Measurements from ENCODE around the gene NECTIN1. TPM values are rescaled to one million over a fixed set of nuclear protein-coding genes. Genes with fewer than 3 reads are reported as not detected.

NECTIN1 gene
- total RNA-seq, 6 donors from 2014 or later: 1.4 to 12.6 (median 7.6) TPM

DNA sequence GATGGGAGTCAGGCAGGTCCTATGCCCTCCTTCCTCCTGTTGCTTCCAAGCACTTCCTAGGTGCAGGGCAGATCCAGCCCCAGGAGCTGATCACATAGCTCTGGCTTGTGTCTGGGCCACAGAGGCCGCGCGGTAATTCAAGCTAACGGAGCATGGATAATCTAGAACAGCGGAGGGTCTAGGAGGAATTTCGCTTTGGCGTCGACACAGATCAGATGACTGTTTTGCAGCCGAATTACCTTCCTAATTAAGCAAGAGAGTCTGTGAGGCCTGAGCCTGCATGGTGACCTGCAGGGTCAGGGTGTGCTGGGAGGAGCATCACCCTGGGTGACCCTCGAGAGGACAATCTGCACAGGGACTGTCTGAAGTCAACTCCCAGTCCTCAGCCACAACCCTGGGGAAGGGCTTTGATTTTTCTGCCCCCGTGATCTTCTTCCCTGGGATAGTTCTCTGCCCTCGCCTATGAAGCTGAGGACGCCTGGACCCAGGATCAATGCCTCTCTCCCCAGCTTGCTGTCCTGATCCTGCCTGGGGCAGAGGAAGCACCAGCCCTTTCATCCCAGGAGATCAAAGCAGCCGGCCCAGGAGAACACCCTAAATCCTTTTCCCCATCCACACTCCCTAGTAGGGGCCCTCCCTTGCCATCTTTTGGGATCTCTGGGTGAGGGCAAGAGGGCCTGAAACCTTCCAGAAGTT, 11.0 kb downstream of the NECTIN1 start:
- no peak for TF ChIP-seq CTCF (IDR thresholded peaks at IDR 0.05)
- TF ChIP-seq POLR2A (IDR thresholded peaks at IDR 0.05): no peak
- TF ChIP-seq POLR2AphosphoS5 (IDR thresholded peaks at IDR 0.05): no peak
- TF ChIP-seq EP300 (IDR thresholded peaks at IDR 0.05): no peak
- no peak overlapping the region for H3K27ac ChIP-seq
- ATAC-seq (ENCODE audit: low FRiP score in 2 of 2) (no peak), DNase-seq (no peak)
- H3K4me1 ChIP-seq: peaks cover 0 to 1% (median 0%) of the 10 kb centered on the region in 4 donors
- WGBS, 2 donors: 89 to 94% methylated on average over 6 to 14 of the region's 14 CpGs
- no peak overlapping the region for H3K4me3 ChIP-seq
- H3K36me3 ChIP-seq: no peaks in the 10 kb centered on the region
- H3K9me3 ChIP-seq: no peaks in the 10 kb centered on the region
- no peaks in the 10 kb centered on the region for H3K27me3 ChIP-seq

DNA sequence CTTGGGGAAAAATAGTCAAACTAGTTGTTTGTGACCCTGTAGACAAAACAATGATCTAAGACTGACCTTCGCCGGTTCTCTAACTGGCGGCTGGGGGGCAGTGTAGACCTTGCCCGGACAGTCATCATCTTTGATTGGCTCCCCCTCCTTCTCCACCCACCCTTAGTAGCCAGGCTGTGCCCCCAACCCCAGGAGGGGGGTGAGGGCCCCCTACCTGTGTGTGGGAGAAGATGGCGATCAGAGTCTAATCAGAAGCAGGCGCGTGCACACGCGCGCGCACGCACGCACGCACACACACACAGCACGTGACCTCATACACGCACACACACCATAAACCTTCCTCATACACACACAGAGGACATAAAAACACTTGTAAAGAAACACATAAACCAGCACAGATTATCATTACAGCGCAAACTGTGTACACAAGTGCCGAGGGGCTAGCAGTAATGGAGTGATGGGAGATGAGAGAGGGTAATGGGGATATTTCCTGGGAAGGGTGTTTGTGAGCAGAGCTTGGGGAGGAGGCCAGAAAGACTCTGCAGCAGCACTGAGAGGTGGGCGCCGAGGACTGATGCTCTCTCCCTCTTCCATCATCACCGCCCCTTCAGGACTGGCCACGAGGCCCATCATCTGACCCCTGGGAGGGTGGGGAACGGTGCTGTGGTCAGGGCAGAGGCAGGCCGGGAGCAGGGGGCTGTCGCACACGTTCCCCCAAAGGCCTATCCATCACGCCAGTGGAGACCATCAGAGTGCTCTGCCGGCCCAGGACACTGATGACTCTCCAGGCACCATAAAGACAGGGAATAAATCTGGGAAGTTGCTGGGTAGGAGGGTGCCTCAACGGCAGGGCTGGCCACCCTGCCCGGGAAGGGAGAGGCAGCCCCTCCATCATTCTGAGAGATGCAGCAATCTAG, 12.2 kb downstream of the NECTIN1 start:
- no peaks in the 10 kb centered on the region for H3K27me3 ChIP-seq
- no peak overlapping the region for H3K27ac ChIP-seq
- no peak for DNase-seq
- no peak overlapping the region for H3K4me3 ChIP-seq
- 88 to 91% methylated on average over 24 to 30 of the region's 30 CpGs for WGBS, 2 donors
- no peak for ATAC-seq (ENCODE audit: low FRiP score in 2 of 2)
- peaks cover 0 to 5% (median 0%) of the 10 kb centered on the region in 4 donors for H3K4me1 ChIP-seq
- no peaks in the 10 kb centered on the region for H3K9me3 ChIP-seq
- TF ChIP-seq POLR2A (IDR thresholded peaks at IDR 0.05): no peak
- TF ChIP-seq POLR2AphosphoS5 (IDR thresholded peaks at IDR 0.05): no peak
- TF ChIP-seq CTCF (IDR thresholded peaks at IDR 0.05): no peak
- TF ChIP-seq EP300 (IDR thresholded peaks at IDR 0.05): no peak
- no peaks in the 10 kb centered on the region for H3K36me3 ChIP-seq

- H3K4me3 ChIP-seq: no peak overlapping the region
- 79 to 80% methylated on average over 6 of the region's 6 CpGs for WGBS, 2 donors
- H3K4me1 ChIP-seq: peaks cover 0 to 5% (median 0%) of the 10 kb centered on the region in 4 donors
- TF ChIP-seq POLR2A (IDR thresholded peaks at IDR 0.05) (no peak), EP300 (IDR thresholded peaks at IDR 0.05) (no peak), POLR2AphosphoS5 (IDR thresholded peaks at IDR 0.05) (no peak), CTCF (IDR thresholded peaks at IDR 0.05) (no peak)
- ATAC-seq (ENCODE audit: low FRiP score in 2 of 2) (no peak), DNase-seq (no peak)
- no peaks in the 10 kb centered on the region for H3K36me3 ChIP-seq
- no peaks in the 10 kb centered on the region for H3K9me3 ChIP-seq
- H3K27ac ChIP-seq: no peak overlapping the region
- no peaks in the 10 kb centered on the region for H3K27me3 ChIP-seq
These were observed 14.4 kb downstream of the NECTIN1 start for GRCh38 chr11:119714590-119714989.

- ATAC-seq (ENCODE audit: low FRiP score in 2 of 2) (no peak), DNase-seq (no peak)
- no peak for TF ChIP-seq POLR2AphosphoS5 (IDR thresholded peaks at IDR 0.05)
- no peak for TF ChIP-seq POLR2A (IDR thresholded peaks at IDR 0.05)
- no peak for TF ChIP-seq EP300 (IDR thresholded peaks at IDR 0.05)
- no peak for TF ChIP-seq CTCF (IDR thresholded peaks at IDR 0.05)
- 90 to 100% methylated on average over 4 to 8 of the region's 8 CpGs for WGBS, 2 donors
- Histone ChIP-seq H3K9me3 (no peaks in the 10 kb centered on the region), H3K4me3 (no peak overlapping the region), H3K27me3 (no peaks in the 10 kb centered on the region), H3K4me1 (peaks cover 0 to 5% (median 0%) of the 10 kb centered on the region in 4 donors), H3K36me3 (no peaks in the 10 kb centered on the region), H3K27ac (no peak overlapping the region)
These were observed 14.8 kb downstream of the NECTIN1 start for GRCh38 chr11:119714189-119714588.

Measured in upper lobe of left lung (tissue), 6 donors.